Measurements from ENCODE around the gene OTOG.

Gene OTOG

DNA sequence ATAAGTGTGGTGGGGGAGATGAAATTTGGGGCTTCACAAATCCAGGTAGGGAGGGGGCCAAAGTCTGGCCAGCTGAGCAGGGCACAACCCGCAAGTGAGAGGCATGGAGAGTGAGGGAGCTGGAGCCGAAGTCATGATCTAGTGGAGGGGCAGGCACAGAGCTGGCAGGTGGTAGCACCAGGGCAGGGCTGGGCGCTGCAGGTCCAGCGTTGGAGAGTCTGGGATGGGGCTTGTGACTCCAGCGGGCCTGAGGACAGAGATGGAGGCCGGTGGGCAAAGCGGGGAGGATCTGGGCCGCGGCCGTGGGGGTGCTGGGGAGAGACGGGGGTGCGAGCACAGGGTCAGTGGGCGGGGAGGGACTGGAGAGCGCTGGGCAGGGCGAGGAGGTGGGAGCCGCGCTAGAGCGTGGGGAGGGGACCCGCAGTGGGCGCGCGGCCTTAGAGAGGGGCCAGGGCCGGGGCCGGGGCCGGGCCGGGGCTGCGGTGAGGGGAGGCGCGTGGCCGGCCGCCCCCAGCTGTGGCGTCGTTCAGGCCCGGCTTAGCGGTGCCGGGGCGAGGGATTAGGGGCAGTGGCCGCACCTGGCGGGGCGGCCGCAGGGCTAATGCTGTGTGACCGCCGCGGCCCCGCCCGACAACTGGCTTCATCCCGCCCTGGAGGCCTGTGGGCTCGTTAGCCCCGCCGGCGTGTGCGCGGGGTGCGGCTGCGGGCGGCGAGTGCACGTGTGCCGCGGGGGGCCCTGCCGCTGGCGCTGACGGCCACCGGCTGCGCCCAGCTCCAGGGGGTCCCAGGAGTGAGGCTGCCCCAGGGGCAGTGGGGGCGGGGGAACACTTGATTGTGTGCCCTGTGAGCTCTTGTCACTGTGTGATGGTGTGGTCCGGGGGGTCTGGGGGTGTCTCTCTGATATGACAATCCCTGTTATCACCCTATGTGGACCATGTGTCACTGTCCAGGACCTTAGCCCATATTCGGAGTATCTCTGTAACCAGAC, 148.7 kb downstream of the OTOG start:
- Histone ChIP-seq H3K27me3 (ENCODE audit: control insufficient read depth, insufficient read depth, low read length) (peaks cover 14% of the 10 kb centered on the region; the same call in 1 of the 2 replicates), H3K36me3 (ENCODE audit: control insufficient read depth, insufficient read depth, low read length) (no peaks in the 10 kb centered on the region), H3K4me1 (ENCODE audit: control insufficient read depth, insufficient read depth, low read length) (no peaks in the 10 kb centered on the region), H3K27ac (ENCODE audit: low read length) (no peak overlapping the region), H3K4me3 (ENCODE audit: low read length) (peak overlapping the region; percentile 24; the same call in 1 of the 2 replicates), H3K9me3 (ENCODE audit: control insufficient read depth, insufficient read depth, low read length) (no peaks in the 10 kb centered on the region)
- WGBS (ENCODE audit: insufficient coverage, insufficient read length): no CpG with 5 or more reads among the region's 68 CpGs
- DNase-seq (ENCODE audit: low read depth, low spot score): no peak

DNA sequence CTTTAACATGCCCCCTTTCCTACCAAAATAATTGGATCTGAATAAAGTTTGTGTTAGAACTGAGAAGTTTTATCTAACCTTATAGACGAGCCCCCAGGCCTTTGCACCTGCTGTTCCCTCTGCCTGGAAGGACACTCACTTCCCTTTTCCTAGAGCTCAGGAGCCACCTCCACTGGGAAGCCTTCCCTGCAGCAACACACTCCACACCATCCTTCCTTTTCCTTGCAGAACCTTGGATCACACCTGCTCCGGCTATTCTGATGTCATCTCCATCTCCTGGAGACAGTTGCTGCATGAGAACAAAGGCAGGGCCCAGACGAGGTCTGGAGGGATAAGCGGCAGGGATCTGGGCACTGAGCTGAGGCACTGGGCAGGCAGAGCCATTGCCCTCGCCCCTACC, 149.7 kb downstream of the OTOG start:
- no CpG with 5 or more reads among the region's 5 CpGs for WGBS (ENCODE audit: insufficient coverage, insufficient read length)
- no peaks in the 10 kb centered on the region for H3K9me3 ChIP-seq (ENCODE audit: control insufficient read depth, insufficient read depth, low read length)
- DNase-seq (ENCODE audit: low read depth, low spot score): no peak
- no peaks in the 10 kb centered on the region for H3K36me3 ChIP-seq (ENCODE audit: control insufficient read depth, insufficient read depth, low read length)
- no peak overlapping the region for H3K27ac ChIP-seq (ENCODE audit: low read length)
- no peak overlapping the region for H3K4me3 ChIP-seq (ENCODE audit: low read length)
- H3K27me3 ChIP-seq (ENCODE audit: control insufficient read depth, insufficient read depth, low read length): peaks cover 14% of the 10 kb centered on the region; the same call in 1 of the 2 replicates
- no peaks in the 10 kb centered on the region for H3K4me1 ChIP-seq (ENCODE audit: control insufficient read depth, insufficient read depth, low read length)

Data from iPS DF 6.9 (cell line).